Measurements from ENCODE around the gene COX6B2. TPM values are rescaled to one million over a fixed set of nuclear protein-coding genes. Genes with fewer than 3 reads are reported as not detected.

Gene COX6B2
- total RNA-seq, 4 donors from 2014 or later = not detected

DNA sequence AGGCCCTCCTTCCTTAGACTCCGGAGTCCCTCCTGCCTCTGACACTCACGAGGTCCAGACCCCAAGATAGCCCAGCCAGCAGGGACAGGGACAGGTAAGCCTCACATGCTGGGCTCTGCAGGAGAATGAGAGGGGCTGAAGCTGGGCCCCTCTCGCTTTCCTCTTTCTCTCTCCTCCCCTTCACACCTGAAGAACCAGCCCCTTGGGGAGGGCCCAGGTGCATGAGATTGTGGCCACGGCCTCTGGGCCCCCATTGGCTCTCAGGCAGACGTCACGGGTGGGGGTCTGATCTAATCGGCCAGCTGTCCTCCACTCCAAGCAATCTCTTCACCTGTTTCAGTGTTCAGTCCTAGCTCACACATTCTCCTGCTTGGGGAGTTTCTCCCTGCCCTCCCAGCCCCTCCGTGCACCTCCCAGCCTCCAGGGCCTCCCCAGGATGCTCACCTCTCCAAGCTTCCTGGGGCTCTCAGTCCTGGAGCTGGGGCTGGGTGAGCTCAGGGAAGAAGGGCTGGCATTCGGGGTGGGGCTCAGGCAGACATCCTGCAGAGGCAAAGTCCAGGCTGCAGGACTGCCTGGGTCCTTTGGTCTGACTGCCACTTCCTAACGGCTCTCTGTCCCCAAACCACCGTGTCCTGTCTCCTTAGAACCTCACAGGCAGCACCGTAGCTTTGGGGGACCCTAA, 32.2 kb downstream of the COX6B2 start:
- Histone ChIP-seq H3K36me3 (no peaks in the 10 kb centered on the region), H3K9me3 (no peaks in the 10 kb centered on the region), H3K27ac (no peak overlapping the region), H3K4me1 (peaks cover 0 to 5% (median 0%) of the 10 kb centered on the region in 3 donors), H3K27me3 (peaks cover 35% of the 10 kb centered on the region), H3K4me3 (no peak overlapping the region)
- WGBS, 2 donors (ENCODE audit: low coverage in 1 of 2) = 35 to 66% methylated on average over 7 to 8 of the region's 12 CpGs
- ATAC-seq = no peak
- TF ChIP-seq POLR2A (IDR thresholded peaks at IDR 0.05) (no peak), POLR2AphosphoS5 (IDR thresholded peaks at IDR 0.05) (no peak), EP300 (IDR thresholded peaks at IDR 0.05) (no peak)
- TF ChIP-seq, protein P1, sequence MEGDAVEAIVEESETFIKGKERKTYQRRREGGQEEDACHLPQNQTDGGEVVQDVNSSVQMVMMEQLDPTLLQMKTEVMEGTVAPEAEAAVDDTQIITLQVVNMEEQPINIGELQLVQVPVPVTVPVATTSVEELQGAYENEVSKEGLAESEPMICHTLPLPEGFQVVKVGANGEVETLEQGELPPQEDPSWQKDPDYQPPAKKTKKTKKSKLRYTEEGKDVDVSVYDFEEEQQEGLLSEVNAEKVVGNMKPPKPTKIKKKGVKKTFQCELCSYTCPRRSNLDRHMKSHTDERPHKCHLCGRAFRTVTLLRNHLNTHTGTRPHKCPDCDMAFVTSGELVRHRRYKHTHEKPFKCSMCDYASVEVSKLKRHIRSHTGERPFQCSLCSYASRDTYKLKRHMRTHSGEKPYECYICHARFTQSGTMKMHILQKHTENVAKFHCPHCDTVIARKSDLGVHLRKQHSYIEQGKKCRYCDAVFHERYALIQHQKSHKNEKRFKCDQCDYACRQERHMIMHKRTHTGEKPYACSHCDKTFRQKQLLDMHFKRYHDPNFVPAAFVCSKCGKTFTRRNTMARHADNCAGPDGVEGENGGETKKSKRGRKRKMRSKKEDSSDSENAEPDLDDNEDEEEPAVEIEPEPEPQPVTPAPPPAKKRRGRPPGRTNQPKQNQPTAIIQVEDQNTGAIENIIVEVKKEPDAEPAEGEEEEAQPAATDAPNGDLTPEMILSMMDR (IDR thresholded peaks at IDR 0.05) = no peak

- no peak for ATAC-seq
- Histone ChIP-seq H3K27me3 (peaks cover 35% of the 10 kb centered on the region), H3K27ac (no peak overlapping the region), H3K36me3 (no peaks in the 10 kb centered on the region), H3K4me3 (no peak overlapping the region), H3K9me3 (no peaks in the 10 kb centered on the region), H3K4me1 (peaks cover 0 to 5% (median 0%) of the 10 kb centered on the region in 3 donors)
- TF ChIP-seq, protein P1 (IDR thresholded peaks at IDR 0.05) = no peak
- TF ChIP-seq POLR2AphosphoS5 (IDR thresholded peaks at IDR 0.05) = no peak
- TF ChIP-seq POLR2A (IDR thresholded peaks at IDR 0.05) = no peak
- no peak for TF ChIP-seq EP300 (IDR thresholded peaks at IDR 0.05)
- 55 to 71% methylated on average over 5 of the region's 9 CpGs for WGBS, 2 donors (ENCODE audit: low coverage in 1 of 2)
Measured at GRCh38 chr19:55321466-55322137, 32.9 kb downstream of the COX6B2 start.

- Histone ChIP-seq H3K27ac (no peak overlapping the region), H3K4me1 (peaks cover 0 to 5% (median 0%) of the 10 kb centered on the region in 3 donors), H3K9me3 (no peaks in the 10 kb centered on the region), H3K36me3 (no peaks in the 10 kb centered on the region), H3K27me3 (peaks cover 35% of the 10 kb centered on the region), H3K4me3 (no peak overlapping the region)
- no peak for ATAC-seq
- TF ChIP-seq POLR2A (IDR thresholded peaks at IDR 0.05) (no peak), POLR2AphosphoS5 (IDR thresholded peaks at IDR 0.05) (no peak), EP300 (IDR thresholded peaks at IDR 0.05) (no peak)
- TF ChIP-seq, protein P1 (IDR thresholded peaks at IDR 0.05) = no peak
- WGBS, 2 donors (ENCODE audit: low coverage in 1 of 2) = 82% methylated on average over 3 of the region's 8 CpGs; no CpG with 5 or more reads in 1 of the 2 donors
Measured at GRCh38 chr19:55320844-55321419, 33.6 kb downstream of the COX6B2 start.

- ATAC-seq = no peak
Measured at GRCh38 chr19:55319785-55320184, 34.7 kb downstream of the COX6B2 start.

More at GRCh38 chr19:55319785-55320184, 34.7 kb downstream of the COX6B2 start:
- Histone ChIP-seq H3K36me3 (no peaks in the 10 kb centered on the region), H3K9me3 (no peaks in the 10 kb centered on the region), H3K27ac (no peak overlapping the region), H3K4me3 (no peak overlapping the region), H3K4me1 (peaks cover 0 to 5% (median 0%) of the 10 kb centered on the region in 3 donors), H3K27me3 (peaks cover 38% of the 10 kb centered on the region)
- TF ChIP-seq POLR2A (IDR thresholded peaks at IDR 0.05) (no peak), POLR2AphosphoS5 (IDR thresholded peaks at IDR 0.05) (no peak), EP300 (IDR thresholded peaks at IDR 0.05) (no peak)
- TF ChIP-seq, protein P1 (IDR thresholded peaks at IDR 0.05) = no peak
- WGBS, 2 donors (ENCODE audit: low coverage in 1 of 2) = 23% methylated on average over 10 of the region's 21 CpGs; no CpG with 5 or more reads in 1 of the 2 donors
